NCI-H2171 (cell line): ENCODE data around the gene TLR4.

Experiments used
- DNase-seq: peaks from one replicate; lab custom pipeline; 2025; lab: John Stamatoyannopoulos, UW

Gene TLR4

GRCh38 chr9:117704024-117704575 lies at the start of gene TLR4:
Gene TLR4 (plus strand): TSS chr9:117704403. CDS start chr9:117704473, 70 bp downstream.
- no peak for DNase-seq

GRCh38 chr9:117656002-117656401 lies 48.2 kb upstream of the TLR4 start:
- no peak for DNase-seq

- DNase-seq: no peak
Observed at GRCh38 chr9:117662651-117663050, 41.6 kb upstream of the TLR4 start.

GRCh38 chr9:117664419-117664818 lies 39.8 kb upstream of the TLR4 start:
- no peak for DNase-seq

GRCh38 chr9:117665601-117666385 lies 38.4 kb upstream of the TLR4 start:
- no peak for DNase-seq

- no peak for DNase-seq
Observed at GRCh38 chr9:117671468-117671867, 32.7 kb upstream of the TLR4 start.

- no peak for DNase-seq
Observed at GRCh38 chr9:117672369-117672768, 31.8 kb upstream of the TLR4 start.

- DNase-seq: no peak
Observed at GRCh38 chr9:117677572-117677971, 26.6 kb upstream of the TLR4 start.

- DNase-seq: no peak
Observed at GRCh38 chr9:117678871-117679270, 25.3 kb upstream of the TLR4 start.

GRCh38 chr9:117679416-117679815 lies 24.8 kb upstream of the TLR4 start:
- no peak for DNase-seq

GRCh38 chr9:117681888-117682287 lies 22.3 kb upstream of the TLR4 start:
- DNase-seq: no peak

- no peak for DNase-seq
Observed at GRCh38 chr9:117682955-117683710, 21.1 kb upstream of the TLR4 start.

GRCh38 chr9:117687532-117687931 lies 16.7 kb upstream of the TLR4 start:
- DNase-seq: no peak

GRCh38 chr9:117691367-117691766 lies 12.8 kb upstream of the TLR4 start:
- no peak for DNase-seq

GRCh38 chr9:117696154-117696553 lies 8.0 kb upstream of the TLR4 start:
- no peak for DNase-seq

- no peak for DNase-seq
Observed at GRCh38 chr9:117697046-117697445, 7.2 kb upstream of the TLR4 start.

- DNase-seq: no peak
Observed at GRCh38 chr9:117703537-117703936, 666 bp upstream of the TLR4 start.

GRCh38 chr9:117704597-117704996 lies 394 bp downstream of the TLR4 start:
- no peak for DNase-seq

- DNase-seq: no peak
Observed at GRCh38 chr9:117705386-117705785, 1.2 kb downstream of the TLR4 start.

- no peak for DNase-seq
Observed at GRCh38 chr9:117706421-117707116, 2.4 kb downstream of the TLR4 start.

GRCh38 chr9:117707561-117707960 lies 3.4 kb downstream of the TLR4 start:
- DNase-seq: no peak

- DNase-seq: no peak
Observed at GRCh38 chr9:117709936-117710335, 5.7 kb downstream of the TLR4 start.
